22Rv1 (cell line): ENCODE data around the gene IPCEF1.

Experiments
- H3K27ac ChIP-seq: fragments of 450-650 bp; 2 replicates; pipeline ENCODE4 v1.5.1; 2017
- CTCF ChIP-seq: fragments of 450-650 bp; IDR thresholded peaks from 2 replicates; pipeline ENCODE4 v1.5.1; 2017; ENCODE audit warnings: mild to moderate bottlenecking
- ZFX ChIP-seq: fragments of 450-650 bp; IDR thresholded peaks from 2 replicates; pipeline ENCODE4 v1.6.1; 2017; ENCODE audit warnings: antibody characterized with exemption, borderline replicate concordance

Gene IPCEF1

DNA sequence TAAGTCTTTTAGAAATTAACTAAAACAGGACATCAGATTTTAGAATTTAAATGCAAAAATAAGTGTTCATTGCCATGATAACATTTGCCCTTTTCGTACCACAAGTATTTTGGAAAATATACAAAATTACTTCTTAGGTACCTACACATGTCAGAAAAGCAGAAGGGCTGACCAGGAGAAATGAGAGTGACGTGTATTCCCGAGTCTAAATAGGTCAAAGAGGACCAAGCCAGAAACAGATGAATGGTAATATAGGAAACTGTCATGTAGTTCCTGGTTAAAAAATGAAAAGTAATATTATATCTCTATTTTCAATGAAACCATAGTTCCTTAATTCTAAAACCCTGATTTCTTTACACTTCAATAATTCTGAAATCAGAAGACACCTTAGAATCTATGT, 126.2 kb downstream of the IPCEF1 start:
- TF ChIP-seq CTCF, result no peak
- TF ChIP-seq ZFX, result no peak
- H3K27ac ChIP-seq, result no peak overlapping the region

- H3K27ac ChIP-seq, result no peak overlapping the region
- no peak for TF ChIP-seq ZFX
- no peak for TF ChIP-seq CTCF
These were observed 126.8 kb downstream of the IPCEF1 start for GRCh38 chr6:154229786-154230185.

- no peak overlapping the region for H3K27ac ChIP-seq
- TF ChIP-seq CTCF (no peak), ZFX (no peak)
These were observed 128.1 kb downstream of the IPCEF1 start for GRCh38 chr6:154228521-154228905.

GRCh38 chr6:154227862-154228520, 128.6 kb downstream of the IPCEF1 start:
- H3K27ac ChIP-seq, result no peak overlapping the region
- TF ChIP-seq CTCF, result no peak
- no peak for TF ChIP-seq ZFX

GRCh38 chr6:154226461-154226860, 130.1 kb downstream of the IPCEF1 start:
- TF ChIP-seq CTCF (no peak), ZFX (no peak)
- no peak overlapping the region for H3K27ac ChIP-seq

DNA sequence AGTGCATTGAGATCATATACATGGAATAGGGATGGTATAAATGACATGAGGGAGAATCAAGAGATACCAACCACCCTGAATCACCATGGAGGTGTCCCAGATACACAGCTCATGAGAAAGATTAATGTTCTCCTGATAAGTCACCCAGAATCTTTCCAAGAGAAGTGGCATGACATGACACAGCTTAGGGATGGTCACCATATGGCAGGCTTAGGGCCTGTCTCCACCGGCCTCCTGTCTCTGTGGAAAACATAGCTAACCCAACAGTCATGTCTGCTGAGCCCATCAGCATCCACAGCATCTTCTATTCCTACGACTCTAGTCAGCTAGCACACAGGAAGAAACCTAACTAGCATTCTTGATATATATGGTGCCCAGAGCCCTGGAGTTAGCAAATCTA, 133.3 kb downstream of the IPCEF1 start:
- no peak overlapping the region for H3K27ac ChIP-seq
- TF ChIP-seq ZFX, result no peak
- TF ChIP-seq CTCF, result no peak

DNA sequence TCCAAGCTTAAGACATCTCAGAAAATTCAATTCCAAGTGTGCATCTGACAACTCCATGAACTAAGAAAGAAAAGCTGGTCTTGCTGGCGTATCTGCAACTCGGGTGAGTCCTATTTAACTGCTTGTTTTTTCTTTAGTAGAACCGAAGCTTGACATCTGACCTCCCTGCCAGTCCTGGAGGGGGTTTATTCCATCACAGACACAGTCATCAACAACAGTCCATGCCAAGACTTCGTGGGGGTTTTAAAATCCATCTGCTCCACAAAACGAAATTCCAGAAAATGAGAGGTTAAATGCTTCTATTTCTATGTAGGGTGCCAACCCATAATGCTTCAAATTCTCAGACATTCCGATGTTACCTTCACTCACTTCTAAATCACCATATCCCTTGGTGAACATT, 133.9 kb downstream of the IPCEF1 start:
- TF ChIP-seq ZFX (no peak), CTCF (no peak)

More for the DNA sequence above, 133.9 kb downstream of the IPCEF1 start:
- no peak overlapping the region for H3K27ac ChIP-seq
